Measurements from ENCODE around the gene RGS7. TPM values are rescaled to one million over a fixed set of nuclear protein-coding genes. Genes with fewer than 3 reads are reported as not detected.

Gene RGS7
- total RNA-seq, 2 donors from 2014 or later = not detected

GRCh38 chr1:240876071-240876470, 480.9 kb downstream of the RGS7 start:
- Mint-ChIP-seq H3K9me3 (peaks cover 4 to 13% of the 10 kb centered on the region in 2 donors), H3K27ac (no peak overlapping the region), H3K36me3 (peaks cover 0 to 7% of the 10 kb centered on the region in 2 donors)
- no peak for DNase-seq (ENCODE audit: low spot score in 2 of 2)
- no peak for ATAC-seq

GRCh38 chr1:240869071-240869470, 487.9 kb downstream of the RGS7 start:
- Mint-ChIP-seq H3K9me3 (peaks cover 0 to 3% of the 10 kb centered on the region in 2 donors), H3K27ac (no peak overlapping the region), H3K36me3 (no peaks in the 10 kb centered on the region)
- no peak for DNase-seq (ENCODE audit: low spot score in 2 of 2)
- no peak for ATAC-seq

GRCh38 chr1:240866724-240867123, 490.3 kb downstream of the RGS7 start:
- no peaks in the 10 kb centered on the region for H3K36me3 Mint-ChIP-seq
- ATAC-seq (no peak), DNase-seq (ENCODE audit: low spot score in 2 of 2) (no peak)
- H3K9me3 Mint-ChIP-seq = no peaks in the 10 kb centered on the region
- H3K27ac Mint-ChIP-seq = no peak overlapping the region

GRCh38 chr1:240860023-240860422, 497.0 kb downstream of the RGS7 start:
- no peak for ATAC-seq
- Mint-ChIP-seq H3K9me3 (peaks cover 0 to 6% of the 10 kb centered on the region in 2 donors), H3K27ac (no peak overlapping the region), H3K36me3 (no peaks in the 10 kb centered on the region)
- no peak for DNase-seq (ENCODE audit: low spot score in 2 of 2)

- H3K9me3 Mint-ChIP-seq = peaks cover 10 to 19% of the 10 kb centered on the region in 2 donors
- ATAC-seq (no peak), DNase-seq (ENCODE audit: low spot score in 2 of 2) (no peak)
- no peak overlapping the region for H3K27ac Mint-ChIP-seq
- H3K36me3 Mint-ChIP-seq = no peaks in the 10 kb centered on the region
Observed at GRCh38 chr1:240854367-240854766, 502.6 kb downstream of the RGS7 start.

GRCh38 chr1:240847325-240847724, 509.7 kb downstream of the RGS7 start:
- no peaks in the 10 kb centered on the region for H3K36me3 Mint-ChIP-seq
- ATAC-seq = no peak
- H3K9me3 Mint-ChIP-seq = peaks cover 10 to 13% of the 10 kb centered on the region in 2 donors
- no peak for DNase-seq (ENCODE audit: low spot score in 2 of 2)
- no peak overlapping the region for H3K27ac Mint-ChIP-seq

- H3K9me3 Mint-ChIP-seq = peaks cover 3 to 5% of the 10 kb centered on the region in 2 donors
- no peak overlapping the region for H3K27ac Mint-ChIP-seq
- ATAC-seq = no peak
Observed at GRCh38 chr1:240844486-240844885, 512.5 kb downstream of the RGS7 start.

GRCh38 chr1:240843798-240844197, 513.2 kb downstream of the RGS7 start:
- DNase-seq (ENCODE audit: low spot score in 2 of 2) (no peak), ATAC-seq (no peak)
- Mint-ChIP-seq H3K9me3 (peaks cover 3 to 9% of the 10 kb centered on the region in 2 donors), H3K36me3 (no peaks in the 10 kb centered on the region), H3K27ac (no peak overlapping the region)

More at GRCh38 chr1:240844486-240844885, 512.5 kb downstream of the RGS7 start:
- no peaks in the 10 kb centered on the region for H3K36me3 Mint-ChIP-seq
- DNase-seq (ENCODE audit: low spot score in 2 of 2) = no peak

GRCh38 chr1:240836271-240836670, 520.7 kb downstream of the RGS7 start:
- no peaks in the 10 kb centered on the region for H3K36me3 Mint-ChIP-seq
- H3K27ac Mint-ChIP-seq = no peak overlapping the region
- H3K9me3 Mint-ChIP-seq = peaks cover 3 to 9% of the 10 kb centered on the region in 2 donors
- no peak for ATAC-seq
- DNase-seq (ENCODE audit: low spot score in 2 of 2) = no peak

- ATAC-seq (no peak), DNase-seq (ENCODE audit: low spot score in 2 of 2) (no peak)
- no peak overlapping the region for H3K27ac Mint-ChIP-seq
- H3K36me3 Mint-ChIP-seq = no peaks in the 10 kb centered on the region
- peaks cover 0 to 9% of the 10 kb centered on the region in 2 donors for H3K9me3 Mint-ChIP-seq
Observed at GRCh38 chr1:240835291-240835690, 521.7 kb downstream of the RGS7 start.

- Mint-ChIP-seq H3K9me3 (no peaks in the 10 kb centered on the region), H3K27ac (no peak overlapping the region), H3K36me3 (no peaks in the 10 kb centered on the region)
- ATAC-seq (no peak), DNase-seq (ENCODE audit: low spot score in 2 of 2) (no peak)
Observed at GRCh38 chr1:240833075-240833474, 523.9 kb downstream of the RGS7 start.

- Mint-ChIP-seq H3K27ac (no peak overlapping the region), H3K36me3 (no peaks in the 10 kb centered on the region)
Observed at GRCh38 chr1:240831922-240832321, 525.1 kb downstream of the RGS7 start.

GRCh38 chr1:240831191-240831631, 525.8 kb downstream of the RGS7 start:
- Mint-ChIP-seq H3K36me3 (no peaks in the 10 kb centered on the region), H3K27ac (no peak overlapping the region), H3K9me3 (no peaks in the 10 kb centered on the region)
- DNase-seq (ENCODE audit: low spot score in 2 of 2) (no peak), ATAC-seq (no peak)

More at GRCh38 chr1:240831922-240832321, 525.1 kb downstream of the RGS7 start:
- ATAC-seq = no peak
- no peak for DNase-seq (ENCODE audit: low spot score in 2 of 2)
- no peaks in the 10 kb centered on the region for H3K9me3 Mint-ChIP-seq

- H3K36me3 Mint-ChIP-seq = no peaks in the 10 kb centered on the region
Observed at GRCh38 chr1:240829487-240829886, 527.5 kb downstream of the RGS7 start.

GRCh38 chr1:240827786-240828185, 529.2 kb downstream of the RGS7 start:
- Mint-ChIP-seq H3K36me3 (no peaks in the 10 kb centered on the region), H3K9me3 (peaks cover 0 to 5% of the 10 kb centered on the region in 2 donors), H3K27ac (no peak overlapping the region)
- ATAC-seq (no peak), DNase-seq (ENCODE audit: low spot score in 2 of 2) (no peak)

More at GRCh38 chr1:240829487-240829886, 527.5 kb downstream of the RGS7 start:
- ATAC-seq (no peak), DNase-seq (ENCODE audit: low spot score in 2 of 2) (no peak)
- peaks cover 0 to 5% of the 10 kb centered on the region in 2 donors for H3K9me3 Mint-ChIP-seq
- H3K27ac Mint-ChIP-seq = no peak overlapping the region

- Mint-ChIP-seq H3K36me3 (no peaks in the 10 kb centered on the region), H3K27ac (no peak overlapping the region), H3K9me3 (peaks cover 0 to 9% of the 10 kb centered on the region in 2 donors)
- DNase-seq (ENCODE audit: low spot score in 2 of 2) = no peak
- ATAC-seq = no peak
Observed at GRCh38 chr1:240824238-240824637, 532.8 kb downstream of the RGS7 start.

GRCh38 chr1:240823357-240823756, 533.6 kb downstream of the RGS7 start:
- no peaks in the 10 kb centered on the region for H3K36me3 Mint-ChIP-seq
- DNase-seq (ENCODE audit: low spot score in 2 of 2) (no peak), ATAC-seq (no peak)
- H3K9me3 Mint-ChIP-seq = peaks cover 4 to 9% of the 10 kb centered on the region in 2 donors
- no peak overlapping the region for H3K27ac Mint-ChIP-seq

GRCh38 chr1:240821925-240822324, 535.1 kb downstream of the RGS7 start:
- ATAC-seq = no peak
- H3K9me3 Mint-ChIP-seq = peaks cover 5 to 12% of the 10 kb centered on the region in 2 donors

More at GRCh38 chr1:240821925-240822324, 535.1 kb downstream of the RGS7 start:
- H3K27ac Mint-ChIP-seq = no peak overlapping the region
- no peaks in the 10 kb centered on the region for H3K36me3 Mint-ChIP-seq
- no peak for DNase-seq (ENCODE audit: low spot score in 2 of 2)

Data from activated naive CD4-positive, alpha-beta T cell treated with anti-CD3 and anti-CD28 coated beads, Interleukin-2, amount 50 U/mL, for 72 hours (primary cell).